OCI-LY1 (cell line): ENCODE results near the gene CLEC4F.

ENCODE experiments used
- H2AFZ ChIP-seq: fragments of 200-600 bp; sonication (generic), shearing (Covaris generic); 2 replicates; pipeline ENCODE4 v1.6.0; 2014; ENCODE audit warnings: antibody characterized with exemption, mild to moderate bottlenecking, low read length
- H3F3A ChIP-seq: fragments of 200-600 bp; sonication (generic), shearing (Covaris generic); 2 replicates; pipeline ENCODE4 v1.6.0; 2014; ENCODE audit warnings: mild to moderate bottlenecking, antibody characterized with exemption, low read length, moderate library complexity; ENCODE audit not compliant: insufficient read depth
- H3K27ac ChIP-seq: fragments of 200-600 bp; sonication (generic); 2 replicates; pipeline ENCODE4 v1.5.1; 2014; ENCODE audit warnings: low read length, mixed run types, mild to moderate bottlenecking, low read depth; ENCODE audit not compliant: poor library complexity, severe bottlenecking
- H3K27me3 ChIP-seq: fragments of 200-600 bp; sonication (generic); 2 replicates; pipeline ENCODE4 v1.6.0; 2014; ENCODE audit warnings: antibody characterized with exemption, mild to moderate bottlenecking, low read length, moderate library complexity; ENCODE audit not compliant: insufficient read depth
- H3K36me3 ChIP-seq: fragments of 200-600 bp; sonication (generic); 2 replicates; pipeline ENCODE4 v1.6.1; 2014; ENCODE audit warnings: mild to moderate bottlenecking, antibody characterized with exemption, low read length, moderate library complexity, mixed read lengths; ENCODE audit not compliant: insufficient read depth
- H3K4me1 ChIP-seq: fragments of 200-600 bp; sonication (generic); 2 replicates; pipeline ENCODE4 v1.5.1; 2014; ENCODE audit warnings: mild to moderate bottlenecking, low read length, moderate library complexity; ENCODE audit not compliant: insufficient read depth, severe bottlenecking
- H3K4me2 ChIP-seq: fragments of 200-600 bp; sonication (generic), shearing (Covaris generic); 2 replicates; pipeline ENCODE4 v1.6.1; 2014; ENCODE audit warnings: low read length
- H3K4me3 ChIP-seq: fragments of 200-600 bp; sonication (generic); 2 replicates; pipeline ENCODE4 v1.5.1; 2014; ENCODE audit warnings: low read length, low read depth, mild to moderate bottlenecking, mixed read lengths; ENCODE audit not compliant: poor library complexity, severe bottlenecking
- H3K79me2 ChIP-seq: fragments of 200-600 bp; shearing (Covaris generic); 2 replicates; pipeline ENCODE4 v1.6.1; 2016; ENCODE audit warnings: mixed run types, low read length, mixed read lengths; ENCODE audit not compliant: insufficient read depth
- H3K9ac ChIP-seq: fragments of 200-600 bp; sonication (generic), shearing (Covaris generic); 2 replicates; pipeline ENCODE4 v1.6.1; 2014; ENCODE audit warnings: mild to moderate bottlenecking, low read length, mixed read lengths
- H3K9me2 ChIP-seq: fragments of 200-600 bp; sonication (generic), shearing (Covaris generic); 2 replicates; pipeline ENCODE4 v1.6.1; 2014; ENCODE audit warnings: low read depth, mild to moderate bottlenecking, low read length, mixed read lengths
- H3K9me3 ChIP-seq: fragments of 200-600 bp; shearing (Covaris generic); 2 replicates; pipeline ENCODE4 v1.6.1; 2014; ENCODE audit warnings: low read length, mixed read lengths
- H4K20me1 ChIP-seq: fragments of 200-600 bp; sonication (generic), shearing (Covaris generic); 2 replicates; pipeline ENCODE4 v1.6.0; 2016; ENCODE audit warnings: mild to moderate bottlenecking, low read length; ENCODE audit not compliant: insufficient read depth
- CTCF ChIP-seq: fragments of 200-600 bp; sonication (generic), shearing (Covaris generic); IDR thresholded peaks from 2 replicates; pipeline ENCODE4 v1.5.1; 2017; ENCODE audit warnings: mild to moderate bottlenecking, antibody characterized with exemption, low read length, moderate library complexity, mixed read lengths
- EZH2 ChIP-seq: fragments of 200-600 bp; sonication (generic), shearing (Covaris generic); IDR thresholded peaks from 2 replicates; pipeline ENCODE4 v1.8.0; 2017; ENCODE audit warnings: borderline replicate concordance, mixed run types, mild to moderate bottlenecking, antibody characterized with exemption, low read length, moderate library complexity, mixed read lengths

Gene CLEC4F

GRCh38 chr2:70771446-70771845, 49.0 kb downstream of the CLEC4F start:
- H3K9me2 ChIP-seq, result no peaks in the 10 kb centered on the region
- no peaks in the 10 kb centered on the region for H3K36me3 ChIP-seq
- H3K4me2 ChIP-seq, result no peak overlapping the region
- H3F3A ChIP-seq, result no peaks in the 10 kb centered on the region
- no peaks in the 10 kb centered on the region for H3K4me1 ChIP-seq
- no peaks in the 10 kb centered on the region for H3K9me3 ChIP-seq
- no peak overlapping the region for H3K4me3 ChIP-seq
- H3K79me2 ChIP-seq, result no peaks in the 10 kb centered on the region
- no peaks in the 10 kb centered on the region; the same call in 1 of the 2 replicates for H3K27me3 ChIP-seq
- H3K9ac ChIP-seq, result no peak overlapping the region
- no peak overlapping the region for H2AFZ ChIP-seq
- no peak for TF ChIP-seq EZH2
- no peak for TF ChIP-seq CTCF
- no peak overlapping the region for H3K27ac ChIP-seq
- no peaks in the 10 kb centered on the region for H4K20me1 ChIP-seq

GRCh38 chr2:70769450-70769849, 50.9 kb downstream of the CLEC4F start:
- no peaks in the 10 kb centered on the region for H3K9me3 ChIP-seq
- H3K4me2 ChIP-seq, result no peak overlapping the region
- H3K27me3 ChIP-seq, result no peaks in the 10 kb centered on the region; the same call in 1 of the 2 replicates
- H4K20me1 ChIP-seq, result no peaks in the 10 kb centered on the region
- H2AFZ ChIP-seq, result no peak overlapping the region
- H3K9me2 ChIP-seq, result no peaks in the 10 kb centered on the region
- H3K27ac ChIP-seq, result no peak overlapping the region
- H3K4me1 ChIP-seq, result no peaks in the 10 kb centered on the region
- H3K36me3 ChIP-seq, result no peaks in the 10 kb centered on the region
- no peak for TF ChIP-seq CTCF
- TF ChIP-seq EZH2, result no peak
- no peak overlapping the region for H3K9ac ChIP-seq
- no peaks in the 10 kb centered on the region for H3F3A ChIP-seq
- no peaks in the 10 kb centered on the region for H3K79me2 ChIP-seq
- no peak overlapping the region for H3K4me3 ChIP-seq

- H3K9me3 ChIP-seq, result no peaks in the 10 kb centered on the region
- H3K36me3 ChIP-seq, result no peaks in the 10 kb centered on the region
- no peak overlapping the region for H3K9ac ChIP-seq
- no peaks in the 10 kb centered on the region; the same call in 1 of the 2 replicates for H3K27me3 ChIP-seq
- no peak overlapping the region for H3K27ac ChIP-seq
- no peak overlapping the region for H3K4me3 ChIP-seq
- H3K4me2 ChIP-seq, result no peak overlapping the region
- H4K20me1 ChIP-seq, result no peaks in the 10 kb centered on the region
- H3K79me2 ChIP-seq, result no peaks in the 10 kb centered on the region
- H3K9me2 ChIP-seq, result no peaks in the 10 kb centered on the region
- TF ChIP-seq CTCF (no peak), EZH2 (no peak)
- no peaks in the 10 kb centered on the region for H3K4me1 ChIP-seq
- H3F3A ChIP-seq, result no peaks in the 10 kb centered on the region
- H2AFZ ChIP-seq, result no peak overlapping the region
These were observed 51.8 kb downstream of the CLEC4F start for GRCh38 chr2:70768590-70769085.
